H1 (cell line): Measurements from ENCODE around the gene ACTR1A. TPM values are rescaled to one million over a fixed set of nuclear protein-coding genes. Genes with fewer than 3 reads are reported as not detected.

Source experiments
- CTCF ChIA-PET: fragments of 300-600 bp; sonication (Branson Sonifier 250); formaldehyde crosslinking; loops from one replicate; lab custom pipeline; 2021; ENCODE audit not compliant: partially characterized antibody; lab: Charles Lee
- POLR2A ChIA-PET: fragments of 300-600 bp; sonication (Branson Sonifier 250); formaldehyde crosslinking; loops from one replicate; lab custom pipeline; 2021; ENCODE audit warnings: inconsistent platforms; ENCODE audit not compliant: partially characterized antibody; lab: Charles Lee
- DNase-seq, 2 experiments: peaks; one replicate each; pipeline versions ENCODE4 v3.0.0 to v3.0.0-alpha.2; 2010 to 2022; ENCODE audit warnings: low spot score in 2 of 2, low read depth in 1 of 2, mixed read lengths in 1 of 2
- FAIRE-seq: peaks from 2 replicates; lab custom pipeline; 2011; peaks lifted over from hg19 to GRCh38; lab: Jason Lieb, UNC
- H2AFZ ChIP-seq: 2 replicates; pipeline ENCODE4 v1.8.1; 2012; ENCODE audit warnings: low read length, inconsistent platforms
- H2AK5ac ChIP-seq: 2 replicates; pipeline ENCODE4 v1.6.1; 2013; ENCODE audit warnings: low read depth, low read length
- H2BK120ac ChIP-seq: replicated peaks from 2 replicates; pipeline ENCODE3; 2013; ENCODE audit warnings: low read depth, low read length, inconsistent platforms
- H2BK12ac ChIP-seq: 2 replicates; pipeline ENCODE4 v1.6.1; 2013; ENCODE audit warnings: low read depth, low read length
- H2BK15ac ChIP-seq: 2 replicates; pipeline ENCODE4 v1.6.1; 2013; ENCODE audit warnings: low read length
- H2BK20ac ChIP-seq: 2 replicates; pipeline ENCODE4 v1.6.1; 2013; ENCODE audit warnings: low read length
- H2BK5ac ChIP-seq: 2 replicates; pipeline ENCODE4 v1.6.1; 2013; ENCODE audit warnings: low read depth, low read length
- H3K14ac ChIP-seq: 2 replicates; pipeline ENCODE4 v1.6.1; 2013; ENCODE audit warnings: inconsistent platforms; ENCODE audit not compliant: insufficient read length
- H3K18ac ChIP-seq: 2 replicates; pipeline ENCODE4 v1.6.1; 2013; ENCODE audit warnings: low read length; ENCODE audit errors: extremely low read depth
- H3K23ac ChIP-seq: 2 replicates; pipeline ENCODE4 v1.6.1; 2013; ENCODE audit warnings: inconsistent platforms; ENCODE audit not compliant: insufficient read length
- H3K23me2 ChIP-seq: 2 replicates; pipeline ENCODE4 v1.6.1; 2013; ENCODE audit warnings: low read depth, low read length
- H3K27ac ChIP-seq: 2 replicates; pipeline ENCODE4 v1.6.1; 2011; ENCODE audit warnings: low read depth, low read length, inconsistent platforms
- H3K27me3 ChIP-seq, 4 experiments: replicated peaks in 1 of 4; 1 replicate in 1 of 4; 2 replicates in 3 of 4; pipeline versions ENCODE4 v1.6.1 to v1.8.1; 2011 to 2013; ENCODE audit warnings: low read length in 3 of 4, mild to moderate bottlenecking in 3 of 4, inconsistent platforms in 2 of 4, mixed read lengths in 2 of 4, moderate library complexity in 1 of 4; ENCODE audit not compliant: control insufficient read depth in 3 of 4, insufficient read depth in 3 of 4; ENCODE audit errors: extremely low read depth in 1 of 4
- H3K36me3 ChIP-seq, 4 experiments: 2 replicates each; pipeline versions ENCODE4 v1.6.1 to v1.8.1; 2011 to 2013; ENCODE audit warnings: mild to moderate bottlenecking in 4 of 4, low read length in 3 of 4, moderate library complexity in 2 of 4, control low read depth in 1 of 4, inconsistent platforms in 1 of 4; ENCODE audit not compliant: insufficient read depth in 4 of 4, control insufficient read depth in 2 of 4
- H3K4ac ChIP-seq: replicated peaks from 2 replicates; pipeline ENCODE3; 2013; ENCODE audit warnings: low read length, low read depth, mixed read lengths, inconsistent platforms; ENCODE audit not compliant: insufficient read length
- H3K4me1 ChIP-seq, 4 experiments: replicated peaks in 1 of 4; 1 replicate in 1 of 4; 2 replicates in 3 of 4; pipeline versions ENCODE4 v1.6.1 to v1.8.1; 2011 to 2013; ENCODE audit warnings: low read length in 3 of 4, inconsistent platforms in 2 of 4, mixed read lengths in 1 of 4; ENCODE audit not compliant: insufficient read depth in 4 of 4, control insufficient read depth in 3 of 4
- H3K4me2 ChIP-seq, 2 experiments: 2 replicates each; pipeline versions ENCODE4 v1.6.1 to v1.8.1; 2011 to 2013; ENCODE audit warnings: low read depth in 2 of 2, low read length in 2 of 2, control low read depth in 1 of 2, inconsistent platforms in 1 of 2, mild to moderate bottlenecking in 1 of 2; ENCODE audit not compliant: insufficient read depth in 1 of 2
- H3K4me3 ChIP-seq, 4 experiments: fragments of 200-600, 300-600 bp in 1 of 4; sonication (generic), shearing (Covaris generic), sonication (Bioruptor Twin) in 1 of 4; 2 replicates each; pipeline versions ENCODE4 v1.5.1 to v1.8.1; 2011 to 2016; ENCODE audit warnings: low read length in 4 of 4, low read depth in 3 of 4, control low read depth in 2 of 4, inconsistent platforms in 2 of 4, mild to moderate bottlenecking in 2 of 4, mixed read lengths in 1 of 4, moderate library complexity in 1 of 4; ENCODE audit not compliant: insufficient read depth in 2 of 4; ENCODE audit errors: extremely low read depth in 1 of 4
- H3K56ac ChIP-seq: replicated peaks from 2 replicates; pipeline ENCODE3; 2013; ENCODE audit warnings: low read depth, mild to moderate bottlenecking, mixed read lengths, low read length, inconsistent platforms; ENCODE audit not compliant: insufficient read length
- H3K79me1 ChIP-seq: 2 replicates; pipeline ENCODE4 v1.6.1; 2013; ENCODE audit warnings: low read depth, low read length, control low read depth
- H3K79me2 ChIP-seq, 2 experiments: 2 replicates each; pipeline versions ENCODE4 v1.6.1 to v1.8.1; 2012 to 2013; ENCODE audit warnings: low read length in 2 of 2, mild to moderate bottlenecking in 2 of 2, inconsistent platforms in 1 of 2; ENCODE audit not compliant: insufficient read depth in 2 of 2, control insufficient read depth in 1 of 2
- H3K9ac ChIP-seq, 4 experiments: replicated peaks in 1 of 4; 1 replicate in 1 of 4; 2 replicates in 3 of 4; pipeline versions ENCODE4 v1.6.1 to v1.8.1; 2011 to 2013; ENCODE audit warnings: low read depth in 3 of 4, low read length in 3 of 4, control low read depth in 2 of 4, mild to moderate bottlenecking in 2 of 4, moderate library complexity in 2 of 4, inconsistent platforms in 1 of 4; ENCODE audit errors: extremely low read depth in 1 of 4
- H3K9me3 ChIP-seq, 2 experiments: 2 replicates each; pipeline versions ENCODE4 v1.6.1 to v1.8.1; 2012 to 2013; ENCODE audit warnings: mild to moderate bottlenecking in 2 of 2, moderate library complexity in 2 of 2, control low read depth in 1 of 2, inconsistent platforms in 1 of 2, low read depth in 1 of 2, low read length in 1 of 2, mixed read lengths in 1 of 2; ENCODE audit not compliant: insufficient read depth in 2 of 2
- H4K20me1 ChIP-seq, 2 experiments: replicated peaks in 1 of 2; 2 replicates each; pipeline versions ENCODE3 to v1.8.1; 2011 to 2013; ENCODE audit warnings: inconsistent platforms in 2 of 2, low read length in 2 of 2, mild to moderate bottlenecking in 1 of 2; ENCODE audit not compliant: insufficient read depth in 2 of 2, control insufficient read depth in 1 of 2
- H4K5ac ChIP-seq: 2 replicates; pipeline ENCODE4 v1.6.1; 2013; ENCODE audit warnings: low read length, low read depth, mixed read lengths, inconsistent platforms; ENCODE audit not compliant: insufficient read length
- H4K8ac ChIP-seq: 2 replicates; pipeline ENCODE4 v1.8.0; 2013; ENCODE audit warnings: mild to moderate bottlenecking, moderate library complexity, low read length, inconsistent platforms; ENCODE audit not compliant: insufficient read depth; ENCODE audit errors: extremely low read depth
- H4K91ac ChIP-seq: replicated peaks from 2 replicates; pipeline ENCODE3; 2013; ENCODE audit warnings: low read length, mixed read lengths, inconsistent platforms; ENCODE audit not compliant: insufficient read length
- BACH1 ChIP-seq: IDR thresholded peaks from 2 replicates; pipeline ENCODE4 v1.6.1; 2012; ENCODE audit warnings: low read length, improper control_type of control experiment
- BCL11A ChIP-seq, 2 experiments: IDR thresholded peaks; one replicate each; pipeline ENCODE4 v1.6.1; 2011; ENCODE audit warnings: low read depth in 2 of 2, low read length in 2 of 2, mild to moderate bottlenecking in 2 of 2
- CREB1 ChIP-seq: IDR thresholded peaks from 2 replicates; pipeline ENCODE4 v1.6.1; 2012; ENCODE audit warnings: inconsistent platforms
- CTBP2 ChIP-seq: IDR thresholded peaks from 2 replicates; pipeline ENCODE4 v1.7.0; 2011; ENCODE audit warnings: borderline replicate concordance, mild to moderate bottlenecking, moderate library complexity, mixed read lengths, low read length; ENCODE audit not compliant: insufficient read depth, insufficient read length
- EZH2 ChIP-seq: fragments of 200-600 bp; sonication (generic); IDR thresholded peaks from 2 replicates; pipeline ENCODE4 v1.7.1; 2012; ENCODE audit warnings: low read depth, mild to moderate bottlenecking, moderate library complexity, low read length, inconsistent platforms; ENCODE audit not compliant: severe bottlenecking
- NRF1 ChIP-seq: IDR thresholded peaks from 2 replicates; pipeline ENCODE4 v1.6.1; 2011; ENCODE audit warnings: mild to moderate bottlenecking, low read depth, low read length, improper control_type of control experiment
- POLR2A ChIP-seq, 2 experiments: IDR thresholded peaks; 1 replicate in 1 of 2; 2 replicates in 1 of 2; pipeline ENCODE4 v1.6.1; 2011; ENCODE audit warnings: low read depth in 2 of 2, low read length in 2 of 2, mild to moderate bottlenecking in 2 of 2; ENCODE audit errors: control extremely low read depth in 1 of 2
- RFX5 ChIP-seq: IDR thresholded peaks from 2 replicates; pipeline ENCODE4 v1.6.1; 2011; ENCODE audit warnings: low read depth, low read length, improper control_type of control experiment, borderline replicate concordance
- RNF2 ChIP-seq: fragments of 200-900, 300-1000 bp; sonication (generic); IDR thresholded peaks from 2 replicates; pipeline ENCODE4 v1.7.1; 2016; ENCODE audit warnings: borderline replicate concordance, low read depth, mild to moderate bottlenecking, antibody characterized with exemption, low read length; ENCODE audit not compliant: poor library complexity, severe bottlenecking; ENCODE audit errors: missing control alignments
- SAP30 ChIP-seq: fragments of 300-600 bp; sonication (generic); IDR thresholded peaks from 2 replicates; pipeline ENCODE4 v1.7.1; 2012; ENCODE audit warnings: low read length, moderate library complexity, mild to moderate bottlenecking, inconsistent platforms; ENCODE audit not compliant: insufficient read depth, insufficient replicate concordance
- SIRT6 ChIP-seq: IDR thresholded peaks from one replicate; pipeline ENCODE4 v1.7.1; 2012; ENCODE audit warnings: low read length, inconsistent platforms
- TBP ChIP-seq: IDR thresholded peaks from 2 replicates; pipeline ENCODE4 v1.6.1; 2011; ENCODE audit warnings: low read depth, low read length, improper control_type of control experiment
- WGBS, 2 experiments: shearing (Covaris generic) in 1 of 2; methylation state at CpG; one replicate each; pipeline versions ENCODE4 v1.1.6 to v1.1.7; 2013 to 2015; ENCODE audit warnings: low lambda C conversion rate in 2 of 2, mixed read lengths in 2 of 2, inconsistent platforms in 1 of 2, low coverage in 1 of 2, missing lambda C conversion rate in 1 of 2; ENCODE audit not compliant: insufficient replicate concordance in 2 of 2, insufficient coverage in 1 of 2, insufficient read length in 1 of 2; ENCODE audit errors: extremely low coverage in 1 of 2, missing lambda C conversion rate in 1 of 2; 5-methylcytosine and 5-hydroxymethylcytosine counted together
- polyA plus RNA-seq, 7 experiments: library from polyadenylated mRNA; depleted of rRNA in 3 of 7; stranded (reverse) in 5 of 7; unstranded in 2 of 7; fragments of >200 nt in 5 of 7; fragments of 200-250 nt in 2 of 7; gene quantifications; 1 replicate in 5 of 7; 2 replicates in 1 of 7; 4 replicates in 1 of 7; pipeline versions ENCODE4 v1.2.1 to v1.2.3, GENCODE V29; 2011 to 2013; ENCODE audit warnings: missing spikeins in 2 of 7, mixed read lengths in 2 of 7
- total RNA-seq: library from RNA; stranded (reverse); fragmentation: NEBNext Ultra II Directional; extraction: Animal tissue kit (Norgen Biotek cat#: 25700); gene quantifications from 2 replicates; pipeline ENCODE4 v1.2.1, GENCODE V29; 2021
- TF ChIP-seq, protein P1 (sequence below): IDR thresholded peaks from 2 replicates; pipeline ENCODE4 v1.6.1; 2011; ENCODE audit warnings: low read depth, mild to moderate bottlenecking, low read length; ENCODE audit not compliant: insufficient read depth

The ACTR1A gene
- total and polyA plus RNA-seq, 2 of the 8 experiments (the other 6 are each of a cell fraction or from before 2014, with no cell fraction given), result 78.6 to 86.3 TPM

DNA sequence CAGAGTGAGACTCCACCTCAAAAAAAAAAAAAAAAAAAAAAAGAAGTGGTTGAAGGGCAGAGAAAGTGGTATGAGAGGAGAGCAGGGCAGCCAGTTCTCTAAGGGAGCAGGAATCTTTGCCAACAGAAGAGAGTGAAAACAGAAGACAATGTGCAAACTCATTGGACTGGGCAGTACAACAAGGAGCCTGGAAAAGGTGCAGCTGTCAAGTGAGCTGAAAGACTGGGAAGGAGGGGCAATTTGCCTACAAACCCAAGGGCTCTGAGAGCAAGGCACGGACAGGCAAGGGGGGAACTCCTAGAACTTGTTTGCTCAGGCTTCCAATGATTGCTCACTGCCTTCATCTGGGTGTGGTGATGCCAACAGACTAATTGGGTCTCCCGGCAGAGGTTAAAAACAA is 9.5 kb downstream of the ACTR1A start:
- TF ChIP-seq RFX5, result no peak
- TF ChIP-seq, protein P1, sequence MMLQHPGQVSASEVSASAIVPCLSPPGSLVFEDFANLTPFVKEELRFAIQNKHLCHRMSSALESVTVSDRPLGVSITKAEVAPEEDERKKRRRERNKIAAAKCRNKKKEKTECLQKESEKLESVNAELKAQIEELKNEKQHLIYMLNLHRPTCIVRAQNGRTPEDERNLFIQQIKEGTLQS, result no peak
- TF ChIP-seq POLR2A (IDR thresholded peaks at IDR 0.05; ENCODE audit: control extremely low read depth in 1 of 2, low read depth in 2 of 2, low read length in 2 of 2), result no peak
- no peak for TF ChIP-seq SAP30
- TF ChIP-seq CTBP2, result no peak
- TF ChIP-seq EZH2, result no peak
- no peak for TF ChIP-seq BACH1
- no peak for TF ChIP-seq SIRT6
- TF ChIP-seq TBP, result no peak
- TF ChIP-seq CREB1, result no peak
- TF ChIP-seq RNF2, result no peak
- no peak for TF ChIP-seq NRF1
- no peak for TF ChIP-seq BCL11A (IDR thresholded peaks at IDR 0.05; ENCODE audit: low read depth in 2 of 2, low read length in 2 of 2)
- H4K20me1 ChIP-seq, result peaks cover 0 to 11% of the 10 kb centered on the region in 2 experiments
- no peak overlapping the region for H3K9ac ChIP-seq
- POLR2A ChIA-PET, result no interaction called here
- no peak overlapping the region for H2BK120ac ChIP-seq
- H4K8ac ChIP-seq, result no peak overlapping the region
- H3K4me3 ChIP-seq, result no peak overlapping the region
- H3K23ac ChIP-seq, result no peak overlapping the region
- H3K9me3 ChIP-seq, result no peaks in the 10 kb centered on the region
- DNase-seq (no peak), FAIRE-seq (no peak)
- H3K27me3 ChIP-seq, result no peaks in the 10 kb centered on the region
- H2AK5ac ChIP-seq, result no peak overlapping the region
- no peak overlapping the region for H3K14ac ChIP-seq
- 95% methylated on average over 2 of the region's 2 CpGs; no CpG with 5 or more reads in 1 of the 2 experiments for WGBS, 2 experiments
- peaks cover 5 to 17% (median 9%) of the 10 kb centered on the region in 4 experiments; a peak in 7 of 8 replicates for H3K36me3 ChIP-seq
- peaks cover 0 to 30% of the 10 kb centered on the region in 2 experiments; a peak in 2 of 4 replicates for H3K79me2 ChIP-seq
- H2BK15ac ChIP-seq, result no peak overlapping the region
- H4K91ac ChIP-seq, result no peak overlapping the region
- CTCF ChIA-PET, result interaction anchor here (0.6 to 1.9 kb wide), 3 partner anchors 91 to 168 kb away, joined by 3 to 5 read pairs (median 3); no protein-coding TSS in a partner anchor
- no peaks in the 10 kb centered on the region for H3K4me1 ChIP-seq
- H3K79me1 ChIP-seq, result peaks cover 12% of the 10 kb centered on the region
- no peak overlapping the region for H2BK20ac ChIP-seq
- H3K23me2 ChIP-seq, result no peaks in the 10 kb centered on the region
- H2AFZ ChIP-seq, result no peak overlapping the region
- no peak overlapping the region for H3K27ac ChIP-seq
- H3K4me2 ChIP-seq, result no peak overlapping the region
- no peak overlapping the region for H2BK5ac ChIP-seq
- H4K5ac ChIP-seq, result no peak overlapping the region
- H3K18ac ChIP-seq, result no peak overlapping the region
- no peak overlapping the region for H3K56ac ChIP-seq
- no peak overlapping the region for H2BK12ac ChIP-seq
- no peak overlapping the region for H3K4ac ChIP-seq
